Measurements from ENCODE around the gene NRDE2.
"Not testable (repeated sequence)": the region's sequence is repeated elsewhere in the genome, so short reads cannot be mapped to it uniquely, and the experiment has no call there.

Gene NRDE2

GRCh38 chr14:90235179-90235976 lies 96.4 kb downstream of the NRDE2 start:
- no peak overlapping the region for H3K4me3 ChIP-seq (ENCODE audit: low read depth, low read length)
- peak; percentile 79 for TF ChIP-seq CTCF (IDR thresholded peaks at IDR 0.05; ENCODE audit: low read depth, low read length)

GRCh38 chr14:90229942-90230341 lies 101.8 kb downstream of the NRDE2 start:
- not testable (repeated sequence) for H3K4me3 ChIP-seq (ENCODE audit: low read depth, low read length)

GRCh38 chr14:90228478-90228877 lies 103.3 kb downstream of the NRDE2 start:
- no peak for TF ChIP-seq CTCF (IDR thresholded peaks at IDR 0.05; ENCODE audit: low read depth, low read length)
- no peak overlapping the region for H3K4me3 ChIP-seq (ENCODE audit: low read depth, low read length)

Measured in WI38 (cell line).